Activated CD4-positive, alpha-beta T cell treated with anti-CD3 and anti-CD28 coated beads for 4 hours (primary cell): Measurements from ENCODE around the gene MPPED1.

Experiments
- DNase-seq, 2 donors: peaks; one replicate each; pipeline ENCODE4 v3.0.0-alpha.2; 2020

Gene MPPED1

DNA sequence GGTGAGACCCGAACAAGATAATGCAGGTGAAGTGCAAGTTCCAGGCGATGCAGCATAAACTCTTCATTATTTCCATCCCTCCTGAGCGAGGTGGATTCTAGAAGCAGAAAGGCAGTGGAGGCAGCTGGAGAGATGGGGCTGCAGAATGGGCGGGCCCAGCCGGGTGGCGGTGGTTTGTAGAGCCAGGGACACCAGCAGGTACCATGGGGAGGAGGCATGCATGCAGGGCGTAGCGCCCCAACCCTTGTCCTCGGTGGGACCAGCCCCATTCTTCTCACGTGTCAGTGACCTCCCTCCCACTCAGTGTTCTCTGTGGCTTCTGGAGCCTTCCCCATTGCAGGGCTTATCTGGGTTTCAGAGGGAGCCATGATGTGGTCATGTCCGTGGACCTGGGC, 38.0 kb downstream of the MPPED1 start:
- no peak for DNase-seq

DNA sequence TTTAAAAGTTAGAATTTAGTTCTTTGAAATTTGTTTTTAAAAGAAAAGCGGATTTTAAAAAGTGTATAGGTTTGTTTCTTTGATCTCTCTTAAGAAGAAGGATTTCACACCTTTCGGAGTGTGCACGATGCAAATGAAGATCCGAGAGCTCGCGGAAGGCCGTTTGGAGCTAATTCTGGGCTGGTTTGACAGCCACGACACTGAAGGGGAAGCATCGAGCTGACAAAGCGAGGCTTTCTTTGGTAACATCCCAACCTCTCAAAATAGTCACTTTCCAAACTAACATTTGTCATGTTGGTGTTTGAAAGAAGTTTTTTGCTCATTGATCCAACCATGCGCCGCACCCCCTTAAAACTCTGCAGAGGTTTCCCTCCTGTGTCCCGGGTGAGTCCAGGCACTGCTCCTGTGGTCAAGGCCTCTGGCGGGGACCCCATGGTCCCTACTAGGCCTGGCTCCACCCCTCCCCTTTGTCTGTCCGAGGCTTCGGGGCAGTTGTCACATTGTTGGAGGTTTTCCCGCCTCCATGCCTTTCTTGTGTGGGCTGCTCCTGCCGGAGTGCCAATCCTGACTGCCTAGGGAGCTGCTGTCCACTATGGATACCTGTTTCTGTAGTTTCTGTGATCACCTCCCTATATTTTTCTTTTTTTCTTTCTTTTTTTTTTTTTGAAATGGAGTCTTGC, 39.7 kb downstream of the MPPED1 start:
- DNase-seq = no peak

DNA sequence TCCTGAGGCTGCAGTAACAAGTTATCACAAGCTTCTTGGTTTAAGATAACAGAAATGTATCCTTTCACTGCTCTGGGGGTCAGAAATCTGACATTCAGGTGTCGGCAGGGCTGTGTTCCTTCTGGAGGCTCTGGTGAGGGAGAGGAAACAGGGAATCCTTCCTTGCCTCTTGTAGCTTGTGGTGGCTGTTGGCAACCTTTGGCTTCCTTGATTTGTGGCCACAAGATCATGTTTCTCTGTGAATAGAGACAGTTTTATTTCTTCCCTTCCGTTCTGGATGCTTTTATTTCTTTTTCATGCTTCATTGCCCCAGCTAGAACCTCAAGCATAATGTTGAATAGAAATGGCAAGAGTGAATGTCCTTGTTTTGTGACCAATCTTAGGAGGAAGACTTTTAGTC, 44.0 kb downstream of the MPPED1 start:
- no peak for DNase-seq

DNA sequence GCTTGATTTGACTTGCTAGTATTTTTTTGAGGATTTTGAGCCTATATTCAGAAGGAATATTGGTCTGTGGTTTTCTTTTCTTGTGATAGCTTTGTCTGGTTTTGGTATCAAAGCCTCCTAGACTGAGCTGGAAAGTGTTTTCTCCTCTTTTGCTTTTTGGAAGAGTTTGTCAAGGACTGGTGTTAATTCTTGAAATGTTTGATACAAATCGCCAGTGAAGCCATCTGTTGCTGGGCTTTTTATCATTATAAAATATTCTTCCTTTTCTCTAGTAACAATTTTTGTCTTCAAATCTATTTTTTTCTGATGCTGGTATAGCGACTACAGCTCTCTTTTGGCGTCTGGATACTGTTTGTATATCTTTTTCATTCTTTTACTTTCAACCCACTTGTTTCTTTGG, 45.2 kb downstream of the MPPED1 start:
- DNase-seq = no peak

DNA sequence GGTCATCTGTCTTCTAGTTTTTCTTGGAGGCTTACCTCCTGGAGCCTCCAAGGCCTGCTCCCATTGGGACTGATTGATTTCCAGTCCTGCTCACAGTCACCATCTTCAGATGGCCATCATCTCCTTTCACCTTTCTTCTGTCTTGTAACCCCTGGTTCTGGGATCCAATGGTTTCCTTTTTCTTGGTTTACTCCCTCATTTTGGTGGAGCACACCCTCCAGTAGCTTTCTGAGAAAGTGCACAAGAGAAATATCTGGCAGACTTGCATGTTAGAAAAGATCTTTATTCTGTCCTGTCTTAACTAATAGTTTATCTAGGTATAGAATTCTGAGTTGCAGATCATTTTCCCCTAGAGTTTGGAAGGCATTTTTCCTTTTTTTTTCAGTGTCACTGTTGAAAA, 50.9 kb downstream of the MPPED1 start:
- no peak for DNase-seq

DNA sequence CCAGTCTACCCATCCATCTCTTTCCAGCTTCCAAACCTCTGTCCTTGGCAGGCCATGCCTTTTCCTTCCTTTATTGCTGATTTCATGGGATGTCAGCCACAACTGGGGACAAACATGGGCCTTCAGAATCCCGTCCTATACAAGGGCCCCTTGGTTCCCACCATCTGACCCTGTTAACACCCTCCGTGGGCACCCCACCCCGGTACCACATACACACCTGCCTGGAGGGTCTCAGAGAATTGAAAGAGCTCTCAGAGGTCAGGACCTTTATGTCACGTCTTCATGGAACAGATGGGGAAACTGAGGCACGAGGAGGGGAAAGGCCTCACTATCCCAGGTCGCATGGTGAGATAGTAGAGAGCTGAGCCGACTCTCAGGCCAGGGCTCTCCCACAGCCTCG, 53.0 kb downstream of the MPPED1 start:
- DNase-seq = no peak

DNA sequence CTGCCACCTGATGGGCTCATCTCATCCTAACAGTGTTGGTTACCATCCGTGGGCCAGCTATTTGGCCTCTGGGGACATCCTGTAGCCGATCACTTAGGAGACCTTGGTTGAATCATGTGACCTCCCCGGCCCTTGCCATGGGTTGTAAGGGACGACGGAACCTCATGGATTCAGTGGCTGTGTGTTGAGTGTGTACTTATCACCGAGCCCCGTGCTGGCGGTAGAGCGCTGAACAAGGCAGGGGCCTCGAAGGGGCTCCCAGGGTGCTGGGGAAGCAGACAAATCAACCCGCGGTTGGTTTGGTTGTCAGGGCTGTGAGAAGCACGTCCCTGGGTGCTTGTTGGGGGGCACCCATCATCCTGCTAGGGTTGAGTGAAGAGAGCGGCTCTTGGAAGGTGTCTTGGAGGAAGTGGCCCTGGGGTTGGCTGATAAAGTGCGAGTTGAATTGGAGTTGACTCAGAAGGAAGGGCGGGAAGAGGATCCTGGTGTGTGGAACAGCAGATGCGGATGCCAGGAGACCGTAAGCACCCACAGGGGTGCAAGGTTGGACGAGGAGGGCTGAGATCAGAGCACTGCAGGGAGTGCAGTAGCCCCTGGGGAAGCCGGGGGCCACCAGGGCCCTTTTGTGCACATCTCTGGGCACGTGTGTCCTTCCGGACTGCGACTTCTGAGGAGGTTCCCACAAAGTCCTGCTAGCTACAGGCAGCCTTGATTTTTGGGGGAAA, 53.6 kb downstream of the MPPED1 start:
- DNase-seq = no peak

DNA sequence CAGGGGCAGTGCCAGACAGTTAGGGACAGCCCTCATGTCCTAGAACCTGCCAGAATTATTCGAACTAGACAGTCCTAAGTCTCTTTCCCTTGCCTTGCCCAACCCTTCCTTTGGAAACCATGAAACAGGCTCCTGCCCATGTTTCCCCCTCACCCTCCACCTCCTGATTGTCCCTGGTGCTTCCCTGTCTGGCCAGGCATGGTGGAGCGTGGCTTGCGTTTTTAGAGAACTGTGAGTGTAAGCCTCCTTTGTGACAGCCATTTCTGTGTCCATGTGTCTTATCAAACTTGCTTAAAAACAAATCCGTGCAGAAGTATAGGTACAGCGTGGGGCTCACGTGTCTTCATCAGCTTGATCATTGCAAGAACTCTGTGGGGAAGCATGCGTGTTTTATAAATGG, 54.9 kb downstream of the MPPED1 start:
- no peak for DNase-seq

DNA sequence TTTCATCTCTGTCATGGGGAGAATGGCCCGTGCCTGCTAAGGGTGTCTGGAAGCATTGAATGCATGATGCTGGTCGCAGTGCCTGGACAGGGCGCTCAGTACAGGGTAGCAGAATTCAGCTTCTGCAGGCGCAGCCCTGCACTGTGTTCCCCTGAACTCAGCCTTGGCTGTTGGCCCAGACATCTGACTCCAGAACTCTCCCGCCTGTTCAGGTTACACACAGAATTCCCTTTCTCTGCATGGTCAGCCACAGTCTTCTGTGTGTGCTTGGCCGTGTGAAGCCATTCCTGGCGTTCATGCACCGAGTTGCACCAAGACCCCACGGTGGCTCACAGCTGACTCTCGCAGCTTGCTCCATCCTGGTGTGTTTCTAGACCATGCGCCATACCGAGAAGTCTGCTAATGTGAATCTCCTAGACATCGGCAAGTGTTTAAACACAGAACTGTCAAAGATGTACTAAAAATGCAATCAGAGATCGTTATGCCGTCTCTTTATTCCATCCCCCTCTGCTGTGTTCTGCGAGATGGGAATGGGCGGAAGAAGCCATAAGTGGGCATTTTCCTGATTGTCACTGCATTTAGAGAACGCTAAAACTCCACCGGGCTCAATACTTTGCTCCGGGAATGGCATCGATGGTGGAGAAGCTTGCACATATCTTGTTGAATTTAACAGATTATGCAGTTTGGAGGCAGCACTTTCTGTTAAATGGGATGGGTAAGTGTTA, 55.6 kb downstream of the MPPED1 start:
- DNase-seq = no peak

DNA sequence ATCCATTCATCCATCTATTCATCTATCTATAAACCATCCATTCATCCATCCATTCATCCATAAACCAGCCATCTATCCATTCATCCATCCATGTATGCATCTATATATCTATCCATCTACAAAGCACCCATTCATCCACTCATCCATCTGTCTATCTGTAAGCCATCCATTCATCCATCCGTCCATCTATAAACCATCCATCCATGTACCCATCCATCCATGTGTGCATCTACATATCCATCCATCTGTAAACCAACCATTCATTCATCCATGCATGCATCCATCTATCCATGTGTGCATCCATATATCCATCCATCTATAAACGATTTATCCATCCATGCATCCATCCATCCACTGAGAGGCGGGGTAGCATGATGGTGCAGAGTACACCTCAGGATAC, 58.4 kb downstream of the MPPED1 start:
- DNase-seq = no peak

DNA sequence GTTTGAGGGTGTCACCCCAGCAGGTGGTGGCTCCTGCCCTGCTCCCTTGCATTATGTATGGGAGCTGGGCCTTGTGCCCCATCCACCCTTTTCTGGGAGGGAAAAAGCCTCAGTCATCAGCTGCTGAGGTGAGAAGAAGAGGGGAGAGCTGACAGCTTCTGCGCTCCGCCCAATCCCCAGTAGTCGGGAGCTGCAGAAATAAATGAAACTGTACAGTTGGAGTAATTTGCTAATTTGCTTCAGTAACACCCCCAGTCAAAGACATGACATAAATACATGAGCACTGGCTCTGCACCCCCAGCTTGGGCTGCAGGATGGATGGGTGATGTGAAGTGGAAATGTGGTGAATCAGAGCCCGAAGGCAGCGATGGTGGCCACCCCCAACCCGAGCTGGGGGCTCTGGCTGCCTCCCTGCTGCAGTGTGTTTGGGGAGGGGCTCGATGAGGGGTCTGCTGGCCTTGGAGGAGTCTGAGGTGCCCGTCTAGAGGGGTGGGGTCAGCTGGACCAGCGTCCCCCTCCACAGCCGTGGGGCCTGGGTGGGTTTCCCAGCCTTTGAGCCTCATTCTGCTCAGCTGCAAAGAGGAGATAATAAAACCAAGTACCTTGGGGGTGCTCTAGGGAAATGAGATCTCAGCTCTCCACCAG, 59.2 kb downstream of the MPPED1 start:
- DNase-seq = no peak

DNA sequence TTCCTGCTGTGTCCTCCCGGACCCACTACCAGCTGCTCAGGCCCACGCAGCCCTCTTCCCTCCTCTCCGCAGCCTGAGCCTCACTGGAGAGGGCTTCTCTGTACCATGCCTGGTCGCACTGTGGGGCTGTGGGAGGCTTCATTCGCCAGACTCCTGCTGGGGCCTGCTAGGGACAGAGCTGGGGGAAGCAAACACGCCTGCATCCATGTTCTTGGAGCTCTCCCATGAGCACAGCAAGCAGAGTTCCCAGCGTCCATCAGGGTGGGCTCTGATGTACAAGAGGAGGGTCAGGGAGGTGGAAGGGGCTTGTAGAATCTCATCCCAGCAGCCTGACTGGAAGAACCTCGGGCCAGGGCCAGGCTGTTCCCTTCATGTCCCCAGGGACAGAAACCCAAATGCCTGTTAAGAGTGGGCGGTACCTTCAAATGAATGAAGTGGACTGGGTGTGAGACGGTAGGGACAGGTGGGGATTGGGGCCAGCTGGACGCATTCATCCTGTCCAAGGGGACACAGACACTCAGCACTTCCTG, 59.9 kb downstream of the MPPED1 start:
- DNase-seq = no peak

DNA sequence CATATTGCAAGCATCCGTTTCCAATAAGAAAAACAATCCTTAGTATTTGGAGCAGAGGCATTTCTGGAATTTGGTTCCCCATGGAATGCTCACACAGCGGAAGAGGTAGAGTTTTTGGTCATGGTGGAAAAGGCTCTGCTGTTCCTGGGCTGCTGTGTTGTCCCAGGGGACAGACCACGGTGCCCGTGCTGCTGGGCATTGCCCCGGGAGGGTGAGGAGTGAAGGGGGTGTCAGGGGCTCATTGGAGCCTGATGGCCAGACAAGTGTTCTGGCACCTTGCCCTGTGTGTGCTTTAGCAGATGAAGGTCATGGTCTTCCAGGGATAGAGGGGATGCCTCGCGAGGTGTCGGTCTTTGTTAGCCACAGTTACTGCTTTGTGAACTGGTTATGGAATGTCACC, 61.2 kb downstream of the MPPED1 start:
- no peak for DNase-seq

DNA sequence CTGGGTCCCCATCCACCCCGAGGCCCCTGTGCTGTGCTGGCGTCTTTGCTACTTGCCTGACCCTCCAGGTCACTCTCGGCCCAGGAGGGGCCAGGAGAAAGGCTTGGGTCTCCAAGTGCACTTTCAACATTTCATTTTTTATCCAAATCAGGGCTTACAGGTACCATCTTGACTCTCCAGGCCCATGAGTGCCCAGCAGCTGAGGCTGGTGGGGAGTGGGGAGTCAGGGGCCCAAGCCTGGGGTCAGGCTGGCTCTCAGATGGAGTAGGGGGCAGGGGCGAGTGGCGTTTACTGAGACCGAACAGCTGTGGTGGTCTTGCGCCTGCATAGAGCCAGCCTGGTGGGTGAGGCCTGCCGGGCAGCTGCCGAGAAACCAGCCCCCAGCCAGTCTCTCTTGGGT, 61.6 kb downstream of the MPPED1 start:
- no peak for DNase-seq

DNA sequence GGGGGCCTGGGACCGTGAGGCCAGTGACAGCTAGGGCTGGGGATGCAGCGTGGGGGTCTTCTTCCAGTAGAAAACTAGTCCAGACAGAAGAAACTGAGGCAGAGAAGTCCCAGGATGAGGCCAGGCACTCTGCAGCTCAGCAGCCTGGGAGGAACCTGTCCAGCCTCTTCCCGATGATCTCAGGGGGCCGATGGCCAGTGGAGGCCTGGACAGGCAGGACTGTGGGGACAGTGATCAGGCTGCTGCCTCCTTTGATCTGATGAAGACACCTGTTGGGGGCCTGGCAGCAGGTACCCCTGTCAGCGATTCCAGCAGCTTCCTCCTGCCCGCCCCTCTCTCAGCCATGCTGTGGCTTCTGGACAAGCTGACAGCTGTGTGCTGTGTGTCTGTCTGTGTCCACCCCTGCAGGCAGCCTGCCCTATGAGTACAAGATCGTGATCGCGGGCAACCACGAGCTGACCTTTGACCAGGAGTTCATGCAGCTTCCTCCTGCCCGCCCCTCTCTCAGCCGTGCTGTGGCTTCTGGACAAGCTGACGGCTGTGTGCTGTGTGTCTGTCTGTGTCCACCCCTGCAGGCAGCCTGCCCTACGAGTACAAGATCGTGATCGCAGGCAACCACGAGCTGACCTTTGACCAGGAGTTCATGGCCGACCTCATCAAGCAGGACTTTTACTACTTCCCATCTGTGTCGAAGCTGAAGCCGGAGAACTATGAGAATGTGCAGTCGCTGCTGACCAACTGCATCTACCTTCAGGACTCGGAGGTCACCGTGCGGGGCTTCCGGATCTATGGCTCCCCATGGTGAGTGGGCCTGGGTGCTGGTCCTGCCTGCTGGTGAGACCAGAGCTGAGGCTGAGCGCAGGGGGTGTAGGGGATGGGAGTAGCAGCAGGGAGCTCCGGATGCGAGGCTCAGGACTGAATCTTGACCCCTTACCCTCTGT, 62.6 kb downstream of the MPPED1 start:
- DNase-seq = no peak

DNA sequence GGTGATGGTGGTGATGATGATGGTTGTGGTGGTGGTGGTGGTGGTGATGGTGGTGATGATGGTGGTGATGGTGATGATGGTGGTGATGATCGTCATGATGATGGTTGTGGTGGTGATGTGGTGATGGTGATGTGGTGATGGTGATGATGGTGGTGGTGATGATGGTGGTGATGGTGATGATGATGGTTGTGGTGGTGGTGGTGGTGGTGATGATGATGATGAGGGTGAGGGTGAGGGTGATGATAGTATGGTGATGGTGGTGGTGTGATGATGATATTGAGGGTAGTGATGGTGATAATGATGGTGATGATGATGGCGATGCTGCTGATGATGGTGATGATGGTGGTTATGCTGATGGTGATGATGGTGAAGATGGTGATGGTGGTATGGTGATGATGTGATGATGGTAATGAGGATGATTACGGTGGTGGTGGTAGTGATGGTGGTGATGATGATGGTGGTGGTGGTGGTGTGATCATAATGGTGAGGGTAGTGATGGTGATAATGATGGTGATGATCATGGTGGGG, 63.8 kb downstream of the MPPED1 start:
- no peak for DNase-seq

DNA sequence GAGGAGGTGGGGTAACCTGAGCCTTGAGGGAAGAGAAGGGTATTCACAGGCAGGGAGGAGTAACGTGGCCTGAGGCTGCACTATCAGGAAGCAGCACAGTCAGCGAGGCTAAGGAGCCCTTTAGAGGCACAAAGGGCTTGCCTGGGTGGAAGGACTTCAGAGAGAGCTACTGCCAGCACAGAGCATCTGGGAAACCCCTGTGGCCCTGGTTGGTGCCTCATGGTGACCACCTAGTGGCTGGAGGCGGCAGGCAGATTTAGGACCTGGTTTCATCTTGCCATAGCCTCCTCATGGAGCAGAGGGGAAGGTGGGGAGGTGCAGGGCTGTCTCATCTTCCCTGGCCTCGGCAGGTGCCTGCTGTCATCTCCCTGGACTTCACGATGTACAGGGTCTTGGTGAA, 64.5 kb downstream of the MPPED1 start:
- no peak for DNase-seq

DNA sequence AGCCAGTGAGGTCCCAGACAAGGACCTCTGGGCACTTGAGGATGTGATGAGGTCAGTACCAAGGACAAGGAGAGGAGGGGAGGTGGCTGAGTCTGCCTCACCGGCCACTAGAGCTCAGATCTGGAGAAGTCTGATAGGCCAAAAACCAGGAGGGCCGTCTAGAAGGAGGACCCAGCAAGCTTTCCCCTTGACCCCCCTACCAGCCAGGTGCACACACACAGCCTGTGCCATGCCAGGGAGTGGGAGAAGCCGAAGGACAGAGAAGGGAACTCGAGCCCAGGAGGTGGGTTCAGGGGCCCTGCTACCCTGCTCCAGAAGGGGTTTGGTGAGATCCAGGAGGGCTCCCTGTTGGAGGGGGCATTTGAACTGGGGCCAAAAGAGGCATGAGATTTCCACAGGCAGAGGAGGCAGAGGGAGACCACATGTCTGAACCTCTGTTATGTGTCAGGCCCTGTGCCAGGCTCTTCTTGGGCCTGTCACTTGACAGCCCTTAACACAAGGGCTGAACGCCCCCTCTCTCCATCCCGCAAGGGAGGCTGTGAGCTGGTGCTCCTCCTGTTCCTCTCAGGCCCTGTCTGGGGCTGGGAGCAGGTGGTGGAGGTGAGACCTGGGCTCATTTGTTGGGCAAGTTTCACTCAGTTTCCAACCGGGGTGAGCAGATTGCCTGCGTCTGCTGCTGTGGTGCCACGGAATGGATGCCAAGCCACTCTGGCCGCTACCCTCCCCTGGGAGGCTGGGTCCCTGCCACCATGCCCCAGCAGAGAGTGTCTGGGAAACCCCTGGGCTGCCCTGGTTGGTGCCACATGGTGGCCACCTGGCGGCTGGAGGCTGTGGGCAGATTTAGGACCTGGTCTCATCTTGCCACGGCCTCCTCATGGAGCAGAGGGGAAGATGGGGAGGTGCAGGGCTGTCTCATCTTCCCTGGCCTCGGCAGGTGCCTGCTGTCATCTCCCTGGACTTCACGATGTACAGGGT, 65.2 kb downstream of the MPPED1 start:
- DNase-seq = no peak

DNA sequence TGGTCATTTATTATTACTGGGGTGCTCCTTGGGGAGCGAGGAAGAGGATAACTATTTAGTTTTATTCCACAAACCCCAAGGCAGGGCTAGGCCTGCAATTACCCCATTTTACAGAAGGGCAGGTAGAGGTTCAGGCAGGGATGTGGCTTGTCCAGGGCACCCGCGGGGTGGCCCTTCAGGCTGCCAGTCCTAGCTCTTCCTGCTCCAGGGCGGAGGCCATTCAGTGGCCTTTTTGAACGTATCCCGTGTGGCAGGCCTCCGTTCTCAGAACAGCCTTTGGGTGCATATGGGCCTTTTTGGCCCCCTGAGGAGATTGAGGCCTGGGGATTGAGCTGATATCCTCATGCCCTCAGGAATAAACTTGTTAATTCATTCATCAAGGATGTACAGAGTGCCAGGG, 66.2 kb downstream of the MPPED1 start:
- no peak for DNase-seq

DNA sequence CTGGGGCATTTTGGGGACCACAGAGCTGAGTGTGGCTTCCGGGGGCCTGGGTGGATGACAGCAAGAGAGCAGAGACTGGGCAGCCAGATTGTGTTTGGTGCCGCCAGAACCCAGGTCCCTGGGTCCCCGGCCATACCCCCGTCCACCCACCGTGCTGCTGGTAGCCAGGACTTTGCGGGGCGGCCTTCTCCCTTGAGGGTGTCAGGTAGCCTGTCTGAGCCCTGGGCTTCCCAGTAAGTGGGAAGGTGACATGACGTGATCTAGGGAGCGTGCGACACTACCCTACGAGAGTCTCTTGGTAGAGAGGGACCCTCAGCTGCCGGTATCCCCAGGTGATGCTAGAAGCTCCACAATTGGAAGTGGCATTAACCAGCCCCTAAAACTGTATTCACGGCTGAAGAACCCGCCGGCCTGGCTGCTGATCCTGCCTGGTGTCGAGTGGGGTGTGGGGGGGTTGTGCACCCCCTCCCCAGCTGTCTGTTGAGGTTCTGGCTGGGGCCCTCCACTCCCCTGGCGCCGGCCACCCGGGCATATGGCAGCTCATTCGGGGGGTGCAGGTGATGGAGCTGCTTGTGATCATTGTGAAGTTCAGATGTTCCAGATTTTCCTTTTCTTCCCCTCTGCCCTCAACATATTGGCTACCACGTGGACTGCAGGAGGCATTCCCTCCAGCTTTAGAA, 66.9 kb downstream of the MPPED1 start:
- DNase-seq = no peak
